ENCODE data around the gene CHMP4B.

GRCh38 chr20:33864324-33864963, 53.3 kb downstream of the CHMP4B start:
- no peak for TF ChIP-seq CTCF (IDR thresholded peaks at IDR 0.05; ENCODE audit: low read length)
- TF ChIP-seq EZH2 (optimal IDR thresholded peaks at IDR 0.05; ENCODE audit: low read depth, low read length): no peak
